Activated CD4-positive, CD25-positive, alpha-beta regulatory T cell treated with anti-CD3 and anti-CD28 coated beads, Interleukin-2, amount 50 U/mL, for 24 hours (primary cell): ENCODE data around the gene OR4D2.
A peak's percentile ranks its signal among the peaks of the same experiment; 100 is the strongest.

Experiments
- ATAC-seq, 2 donors: fragments of 150-1000 bp; cut with Tn5 transposase; one replicate each; pipeline ENCODE4 v1.10.0; 2021; ENCODE audit warnings: mild to moderate bottlenecking in 1 of 2, moderate library complexity in 1 of 2

OR4D2 gene

DNA sequence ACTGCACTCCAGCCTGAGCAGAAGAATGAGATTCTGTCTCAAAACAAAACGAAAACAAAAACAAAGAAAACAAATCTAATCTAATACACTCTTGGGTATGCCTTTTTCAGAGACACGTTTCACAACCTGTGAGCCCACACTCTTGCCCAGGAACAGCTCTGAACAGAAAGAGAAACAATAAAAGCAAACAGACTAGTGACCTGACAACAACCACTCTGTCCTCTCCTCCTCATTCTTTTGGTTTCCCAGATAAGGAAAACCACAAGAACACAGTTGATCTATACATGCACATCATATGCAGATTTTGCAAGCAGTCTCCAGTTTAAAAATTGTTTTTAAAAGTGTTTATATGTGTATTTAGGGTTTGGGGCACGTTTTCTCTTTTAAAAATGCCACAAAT is 51.0 kb downstream of the OR4D2 start:
- no peak for ATAC-seq

DNA sequence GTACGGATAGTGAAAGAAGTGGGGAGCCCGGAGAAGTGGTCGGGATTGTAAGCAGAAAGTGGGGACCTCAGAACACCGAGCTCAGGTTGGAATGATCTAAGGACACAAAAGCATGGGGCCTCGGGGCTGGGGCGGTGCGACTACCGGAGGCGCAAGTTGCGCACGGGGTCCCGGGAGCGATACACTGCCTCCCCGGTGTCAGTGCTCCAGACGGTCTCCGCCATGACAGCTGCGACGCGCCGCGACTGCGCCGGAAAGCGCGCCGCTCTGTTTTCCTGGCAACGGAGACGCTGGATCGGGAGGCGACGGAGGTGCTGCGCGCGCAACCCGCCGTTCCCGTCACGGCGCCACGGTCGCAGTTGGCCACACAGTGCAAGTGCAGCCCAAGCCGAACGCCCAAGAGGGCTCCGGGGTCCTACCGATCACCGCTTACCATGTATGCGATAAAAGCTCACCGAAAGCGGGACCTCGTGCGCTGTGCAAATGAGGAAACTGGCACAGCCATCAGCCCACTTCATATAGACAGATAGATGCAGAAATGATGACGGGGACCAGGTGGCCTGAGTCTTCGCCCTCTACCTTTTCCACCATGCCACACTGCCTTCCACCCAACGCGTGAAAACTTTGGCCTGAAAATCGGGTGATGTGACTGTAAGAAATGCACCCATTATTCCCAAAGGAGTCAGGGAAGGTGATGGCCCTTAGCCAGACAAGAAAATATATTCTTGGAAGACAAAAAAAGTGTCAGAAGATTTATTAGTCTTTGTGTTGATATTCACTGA is 52.4 kb downstream of the OR4D2 start, which contains the start of gene MKS1:
MKS1 (minus strand) TSS at position 249 of the 782 bp plus-strand sequence; CDS start at position 224, 25 bp downstream.
- peak; percentile 98 for ATAC-seq

DNA sequence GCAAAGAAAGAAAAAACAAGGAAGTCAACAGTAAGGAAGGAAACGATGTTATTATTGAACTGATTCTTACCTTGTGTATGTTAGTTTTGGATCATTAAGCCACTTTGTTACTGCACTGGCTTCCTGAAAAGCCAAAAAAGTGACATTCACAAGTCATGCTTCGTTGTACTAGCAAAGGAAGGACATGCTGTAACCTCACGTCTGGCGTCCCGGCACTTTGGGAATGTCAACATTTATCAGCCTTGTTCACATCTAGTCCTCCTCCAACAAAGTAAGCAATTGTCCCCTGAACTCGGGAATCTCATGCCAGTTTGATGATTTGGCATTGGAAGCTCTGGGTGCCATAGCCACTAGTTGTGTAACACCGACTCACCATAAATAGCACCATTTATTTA is 53.0 kb downstream of the OR4D2 start:
- no peak for ATAC-seq
